ENCODE data around the gene ADAMTSL2.

GRCh38 chr9:133604214-133604613, 69.7 kb downstream of the ADAMTSL2 start:
- TF ChIP-seq ZFP30 (CRISPR knock-in tag; IDR thresholded peaks at IDR 0.05) (no peak), ZFP3 (CRISPR knock-in tag; IDR thresholded peaks at IDR 0.05) (no peak), RARB (CRISPR knock-in tag; IDR thresholded peaks at IDR 0.05) (no peak), POU6F1 (CRISPR knock-in tag; IDR thresholded peaks at IDR 0.05; ENCODE audit: borderline replicate concordance, low read depth) (no peak)
